NB4 (cell line): ENCODE results near the gene DHTKD1.

Source experiments
- DNase-seq: peaks from one replicate; pipeline ENCODE4 v3.0.0; 2010; ENCODE audit warnings: low read depth
- H3K4me3 ChIP-seq: one replicate; pipeline ENCODE4 v1.5.1; 2011; ENCODE audit warnings: mild to moderate bottlenecking, low read depth, low read length, moderate library complexity
- CTCF ChIP-seq: IDR thresholded peaks from one replicate; pipeline ENCODE4 v1.5.1; 2012; ENCODE audit warnings: low read depth, low read length
- MYC ChIP-seq: IDR thresholded peaks from 2 replicates; pipeline ENCODE4 v1.6.1; 2011; ENCODE audit warnings: low read depth, low read length
- POLR2A ChIP-seq: IDR thresholded peaks from 2 replicates; pipeline ENCODE4 v1.6.1; 2011; ENCODE audit warnings: mild to moderate bottlenecking; ENCODE audit not compliant: insufficient read length; ENCODE audit errors: extremely low read depth
- TF ChIP-seq, protein P1 (sequence below): IDR thresholded peaks from 2 replicates; pipeline ENCODE4 v1.6.1; 2011; ENCODE audit warnings: low read depth, low read length

The DHTKD1 gene

GRCh38 chr10:12068449-12069269 is at the start of gene DHTKD1:
DHTKD1 (plus strand) TSS chr10:12068954; CDS start chr10:12069034, 80 bp downstream.
- peak; percentile 97 for DNase-seq
- peak within 1 kb of the TSS; percentile 83 for H3K4me3 ChIP-seq
- TF ChIP-seq CTCF, result no peak
- TF ChIP-seq, protein P1, sequence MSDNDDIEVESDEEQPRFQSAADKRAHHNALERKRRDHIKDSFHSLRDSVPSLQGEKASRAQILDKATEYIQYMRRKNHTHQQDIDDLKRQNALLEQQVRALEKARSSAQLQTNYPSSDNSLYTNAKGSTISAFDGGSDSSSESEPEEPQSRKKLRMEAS, result peak; percentile 78
- peak; percentile 65; the same call in 1 of the 2 replicates for TF ChIP-seq MYC
- peak; percentile 47 for TF ChIP-seq POLR2A

DNA sequence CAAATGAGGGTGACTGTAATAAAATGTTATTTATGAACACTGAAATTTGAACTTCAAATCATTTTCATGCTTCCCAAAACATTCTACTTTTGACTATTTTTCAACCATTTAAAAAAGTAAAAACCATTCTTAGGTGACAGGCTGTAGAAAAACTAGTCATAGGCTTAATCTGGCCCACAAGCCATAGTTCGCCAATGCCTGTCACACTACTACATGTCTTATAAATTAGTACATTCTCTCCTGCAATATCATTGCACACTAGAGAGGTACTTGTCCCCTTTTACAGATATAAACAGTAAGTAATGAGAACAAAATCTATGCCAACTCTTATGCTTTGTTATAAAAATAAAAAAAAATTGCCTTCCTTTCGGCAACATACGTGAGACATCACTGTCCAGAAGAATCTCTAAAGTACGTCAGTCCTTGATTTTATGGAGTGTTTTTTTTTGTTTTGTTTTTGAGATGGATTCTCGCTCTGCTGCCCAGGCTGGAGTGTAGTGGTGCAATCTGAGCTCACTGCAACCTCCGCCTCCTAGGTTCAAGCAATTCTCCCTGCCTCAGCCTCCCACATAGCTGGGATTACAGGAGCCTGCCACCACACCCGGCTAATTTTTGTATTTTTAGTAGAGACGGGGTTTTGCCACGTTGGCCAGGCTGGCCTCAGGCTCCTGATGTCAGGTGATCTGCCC is 49.3 kb upstream of the DHTKD1 start:
- H3K4me3 ChIP-seq, result no peak overlapping the region
- TF ChIP-seq POLR2A (no peak), CTCF (no peak), MYC (no peak)
- TF ChIP-seq, protein P1, result no peak
- no peak for DNase-seq

GRCh38 chr10:12020574-12020973 is 48.2 kb upstream of the DHTKD1 start:
- no peak for DNase-seq
- TF ChIP-seq POLR2A, result no peak
- no peak overlapping the region for H3K4me3 ChIP-seq

- no peak overlapping the region for H3K4me3 ChIP-seq
- TF ChIP-seq CTCF (no peak), POLR2A (no peak), MYC (no peak)
- TF ChIP-seq, protein P1, result no peak
- no peak for DNase-seq
These were observed 46.0 kb upstream of the DHTKD1 start for GRCh38 chr10:12022580-12023257.

DNA sequence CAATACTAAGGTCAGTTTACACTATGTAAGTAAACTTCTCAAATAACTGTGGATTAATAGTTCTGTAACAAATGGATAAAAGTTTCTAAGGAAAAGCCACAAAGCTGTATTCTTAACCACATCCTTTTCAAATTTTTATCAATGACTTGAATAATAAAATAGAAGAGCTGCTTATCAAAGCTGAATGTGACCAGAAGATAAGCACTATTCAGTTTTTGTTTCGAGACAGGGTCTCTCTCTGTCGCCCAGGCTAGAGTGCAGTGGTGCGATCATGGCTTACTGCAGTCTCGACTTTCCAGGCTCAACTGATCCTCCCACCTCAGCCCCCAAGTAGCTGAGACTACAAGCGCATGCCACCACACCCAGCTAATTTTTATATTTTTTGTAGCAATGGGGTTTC is 43.2 kb upstream of the DHTKD1 start:
- DNase-seq, result no peak
- TF ChIP-seq CTCF, result no peak
- TF ChIP-seq MYC, result no peak
- TF ChIP-seq, protein P1, result no peak
- TF ChIP-seq POLR2A, result no peak
- H3K4me3 ChIP-seq, result no peak overlapping the region

GRCh38 chr10:12027539-12027938 is 41.2 kb upstream of the DHTKD1 start:
- H3K4me3 ChIP-seq, result no peak overlapping the region
- DNase-seq, result no peak
- TF ChIP-seq, protein P1, result no peak
- TF ChIP-seq POLR2A, result no peak
- no peak for TF ChIP-seq CTCF
